ENCODE data around the gene KCNQ1. TPM values are rescaled to one million over a fixed set of nuclear protein-coding genes. Genes with fewer than 3 reads are reported as not detected.

Gene KCNQ1
- polyA plus RNA-seq, 1 donor from 2014 or later: not detected

- Histone ChIP-seq H3F3A (ENCODE audit: insufficient read depth, low read length, poor library complexity, severe bottlenecking) (no peaks in the 10 kb centered on the region), H3K9me3 (ENCODE audit: low read length) (no peaks in the 10 kb centered on the region), H2AFZ (ENCODE audit: low read depth, low read length) (no peak overlapping the region), H3K27me3 (ENCODE audit: insufficient read depth, low read depth, low read length) (no peaks in the 10 kb centered on the region), H3K79me2 (replicated peaks; ENCODE audit: insufficient read depth, low read length) (no peaks in the 10 kb centered on the region), H3K4me3 (ENCODE audit: low read length) (no peak overlapping the region), H3K36me3 (ENCODE audit: insufficient read depth, low read length) (no peaks in the 10 kb centered on the region), H3K9me2 (ENCODE audit: insufficient read depth, low read length) (no peaks in the 10 kb centered on the region), H3K9ac (ENCODE audit: low read length) (no peak overlapping the region), H3K4me2 (ENCODE audit: low read length) (no peak overlapping the region), H3K27ac (ENCODE audit: low read length) (no peak overlapping the region), H4K20me1 (ENCODE audit: insufficient read depth) (no peaks in the 10 kb centered on the region)
- no peak for TF ChIP-seq REST (IDR thresholded peaks at IDR 0.05; ENCODE audit: borderline replicate concordance)
- TF ChIP-seq SMC3 (conservative IDR thresholded peaks at IDR 0.05; ENCODE audit: poor library complexity): no peak
- TF ChIP-seq MXI1 (conservative IDR thresholded peaks at IDR 0.05; ENCODE audit: poor library complexity, severe bottlenecking): no peak
- TF ChIP-seq RAD21 (conservative IDR thresholded peaks at IDR 0.05): no peak
- no peak for TF ChIP-seq TAF1 (IDR thresholded peaks at IDR 0.05; ENCODE audit: low read depth)
- TF ChIP-seq CTCF (IDR thresholded peaks at IDR 0.05; ENCODE audit: poor library complexity, severe bottlenecking): no peak
These were observed 121.6 kb downstream of the KCNQ1 start for GRCh38 chr11:2566223-2567025.

- TF ChIP-seq EP300 (conservative IDR thresholded peaks at IDR 0.05; ENCODE audit: poor library complexity, severe bottlenecking) (no peak), EZH2 (IDR thresholded peaks at IDR 0.05; ENCODE audit: borderline replicate concordance, insufficient read depth, low read length, poor library complexity, severe bottlenecking) (no peak), RAD21 (conservative IDR thresholded peaks at IDR 0.05) (no peak), CTCF (IDR thresholded peaks at IDR 0.05; ENCODE audit: poor library complexity, severe bottlenecking) (no peak), MXI1 (conservative IDR thresholded peaks at IDR 0.05; ENCODE audit: poor library complexity, severe bottlenecking) (no peak), TAF1 (IDR thresholded peaks at IDR 0.05; ENCODE audit: low read depth) (no peak), REST (IDR thresholded peaks at IDR 0.05; ENCODE audit: borderline replicate concordance) (no peak), SMC3 (conservative IDR thresholded peaks at IDR 0.05; ENCODE audit: poor library complexity) (no peak), POLR2AphosphoS5 (IDR thresholded peaks at IDR 0.05) (no peak)
- Histone ChIP-seq H3K9ac (ENCODE audit: low read length) (no peak overlapping the region), H3K4me2 (ENCODE audit: low read length) (no peak overlapping the region), H3K27me3 (ENCODE audit: insufficient read depth, low read depth, low read length) (no peaks in the 10 kb centered on the region), H3K36me3 (ENCODE audit: insufficient read depth, low read length) (no peaks in the 10 kb centered on the region), H2AFZ (ENCODE audit: low read depth, low read length) (no peak overlapping the region), H3K9me2 (ENCODE audit: insufficient read depth, low read length) (no peaks in the 10 kb centered on the region), H3K4me3 (ENCODE audit: low read length) (no peak overlapping the region), H4K20me1 (ENCODE audit: insufficient read depth) (no peaks in the 10 kb centered on the region), H3K79me2 (replicated peaks; ENCODE audit: insufficient read depth, low read length) (no peaks in the 10 kb centered on the region), H3F3A (ENCODE audit: insufficient read depth, low read length, poor library complexity, severe bottlenecking) (no peaks in the 10 kb centered on the region), H3K9me3 (ENCODE audit: low read length) (no peaks in the 10 kb centered on the region), H3K27ac (ENCODE audit: low read length) (no peak overlapping the region)
These were observed 122.3 kb downstream of the KCNQ1 start for GRCh38 chr11:2567026-2567671.

Measured in neural cell (in vitro differentiated cells).